OCI-LY1 (cell line): ENCODE results near the gene HTT.

Experiments used
- H2AFZ ChIP-seq: fragments of 200-600 bp; sonication (generic), shearing (Covaris generic); 2 replicates; pipeline ENCODE4 v1.6.0; 2014; ENCODE audit warnings: antibody characterized with exemption, mild to moderate bottlenecking, low read length
- H3F3A ChIP-seq: fragments of 200-600 bp; sonication (generic), shearing (Covaris generic); 2 replicates; pipeline ENCODE4 v1.6.0; 2014; ENCODE audit warnings: mild to moderate bottlenecking, antibody characterized with exemption, low read length, moderate library complexity; ENCODE audit not compliant: insufficient read depth
- H3K27ac ChIP-seq: fragments of 200-600 bp; sonication (generic); 2 replicates; pipeline ENCODE4 v1.5.1; 2014; ENCODE audit warnings: low read length, mixed run types, mild to moderate bottlenecking, low read depth; ENCODE audit not compliant: poor library complexity, severe bottlenecking
- H3K27me3 ChIP-seq: fragments of 200-600 bp; sonication (generic); 2 replicates; pipeline ENCODE4 v1.6.0; 2014; ENCODE audit warnings: antibody characterized with exemption, mild to moderate bottlenecking, low read length, moderate library complexity; ENCODE audit not compliant: insufficient read depth
- H3K36me3 ChIP-seq: fragments of 200-600 bp; sonication (generic); 2 replicates; pipeline ENCODE4 v1.6.1; 2014; ENCODE audit warnings: mild to moderate bottlenecking, antibody characterized with exemption, low read length, moderate library complexity, mixed read lengths; ENCODE audit not compliant: insufficient read depth
- H3K4me1 ChIP-seq: fragments of 200-600 bp; sonication (generic); 2 replicates; pipeline ENCODE4 v1.5.1; 2014; ENCODE audit warnings: mild to moderate bottlenecking, low read length, moderate library complexity; ENCODE audit not compliant: insufficient read depth, severe bottlenecking
- H3K4me2 ChIP-seq: fragments of 200-600 bp; sonication (generic), shearing (Covaris generic); 2 replicates; pipeline ENCODE4 v1.6.1; 2014; ENCODE audit warnings: low read length
- H3K4me3 ChIP-seq: fragments of 200-600 bp; sonication (generic); 2 replicates; pipeline ENCODE4 v1.5.1; 2014; ENCODE audit warnings: low read length, low read depth, mild to moderate bottlenecking, mixed read lengths; ENCODE audit not compliant: poor library complexity, severe bottlenecking
- H3K79me2 ChIP-seq: fragments of 200-600 bp; shearing (Covaris generic); 2 replicates; pipeline ENCODE4 v1.6.1; 2016; ENCODE audit warnings: mixed run types, low read length, mixed read lengths; ENCODE audit not compliant: insufficient read depth
- H3K9ac ChIP-seq: fragments of 200-600 bp; sonication (generic), shearing (Covaris generic); 2 replicates; pipeline ENCODE4 v1.6.1; 2014; ENCODE audit warnings: mild to moderate bottlenecking, low read length, mixed read lengths
- H3K9me2 ChIP-seq: fragments of 200-600 bp; sonication (generic), shearing (Covaris generic); 2 replicates; pipeline ENCODE4 v1.6.1; 2014; ENCODE audit warnings: low read depth, mild to moderate bottlenecking, low read length, mixed read lengths
- H3K9me3 ChIP-seq: fragments of 200-600 bp; shearing (Covaris generic); 2 replicates; pipeline ENCODE4 v1.6.1; 2014; ENCODE audit warnings: low read length, mixed read lengths
- H4K20me1 ChIP-seq: fragments of 200-600 bp; sonication (generic), shearing (Covaris generic); 2 replicates; pipeline ENCODE4 v1.6.0; 2016; ENCODE audit warnings: mild to moderate bottlenecking, low read length; ENCODE audit not compliant: insufficient read depth
- CTCF ChIP-seq: fragments of 200-600 bp; sonication (generic), shearing (Covaris generic); IDR thresholded peaks from 2 replicates; pipeline ENCODE4 v1.5.1; 2017; ENCODE audit warnings: mild to moderate bottlenecking, antibody characterized with exemption, low read length, moderate library complexity, mixed read lengths
- EZH2 ChIP-seq: fragments of 200-600 bp; sonication (generic), shearing (Covaris generic); IDR thresholded peaks from 2 replicates; pipeline ENCODE4 v1.8.0; 2017; ENCODE audit warnings: borderline replicate concordance, mixed run types, mild to moderate bottlenecking, antibody characterized with exemption, low read length, moderate library complexity, mixed read lengths

The HTT gene

GRCh38 chr4:3256230-3257102, 182.0 kb downstream of the HTT start:
- H3K27ac ChIP-seq: no peak overlapping the region
- H3K4me2 ChIP-seq: no peak overlapping the region
- no peak for TF ChIP-seq EZH2
- TF ChIP-seq CTCF: no peak

GRCh38 chr4:3257103-3257555, 182.6 kb downstream of the HTT start:
- H3F3A ChIP-seq: no peaks in the 10 kb centered on the region
- no peak overlapping the region for H3K27ac ChIP-seq
- no peaks in the 10 kb centered on the region for H3K9me2 ChIP-seq
- H3K27me3 ChIP-seq: no peaks in the 10 kb centered on the region
- H3K79me2 ChIP-seq: no peaks in the 10 kb centered on the region
- TF ChIP-seq EZH2 (no peak), CTCF (no peak)
- no peaks in the 10 kb centered on the region for H3K9me3 ChIP-seq
- no peak overlapping the region for H2AFZ ChIP-seq
- no peak overlapping the region for H3K4me2 ChIP-seq
- no peaks in the 10 kb centered on the region for H3K36me3 ChIP-seq
- no peak overlapping the region for H3K9ac ChIP-seq
- H3K4me1 ChIP-seq: no peaks in the 10 kb centered on the region
- no peak overlapping the region for H3K4me3 ChIP-seq
- no peaks in the 10 kb centered on the region for H4K20me1 ChIP-seq

More at GRCh38 chr4:3256230-3257102, 182.0 kb downstream of the HTT start:
- no peaks in the 10 kb centered on the region for H4K20me1 ChIP-seq
- H2AFZ ChIP-seq: no peak overlapping the region
- no peaks in the 10 kb centered on the region for H3K27me3 ChIP-seq
- no peaks in the 10 kb centered on the region for H3K79me2 ChIP-seq
- no peaks in the 10 kb centered on the region for H3F3A ChIP-seq
- no peak overlapping the region for H3K9ac ChIP-seq
- no peaks in the 10 kb centered on the region for H3K9me3 ChIP-seq
- H3K4me3 ChIP-seq: no peak overlapping the region
- H3K9me2 ChIP-seq: no peaks in the 10 kb centered on the region
- H3K4me1 ChIP-seq: no peaks in the 10 kb centered on the region
- no peaks in the 10 kb centered on the region for H3K36me3 ChIP-seq

GRCh38 chr4:3257556-3258482, 183.3 kb downstream of the HTT start:
- no peaks in the 10 kb centered on the region for H3K36me3 ChIP-seq
- no peak overlapping the region for H3K4me3 ChIP-seq
- no peaks in the 10 kb centered on the region for H3F3A ChIP-seq
- H3K4me2 ChIP-seq: no peak overlapping the region
- no peaks in the 10 kb centered on the region for H3K9me2 ChIP-seq
- no peaks in the 10 kb centered on the region for H3K27me3 ChIP-seq
- H3K9ac ChIP-seq: no peak overlapping the region
- TF ChIP-seq EZH2: no peak
- TF ChIP-seq CTCF: no peak
- no peak overlapping the region for H3K27ac ChIP-seq
- no peaks in the 10 kb centered on the region for H3K4me1 ChIP-seq
- H2AFZ ChIP-seq: no peak overlapping the region
- no peaks in the 10 kb centered on the region for H3K9me3 ChIP-seq
- no peaks in the 10 kb centered on the region for H3K79me2 ChIP-seq
- H4K20me1 ChIP-seq: no peaks in the 10 kb centered on the region
